ENCODE measurements around the gene ZNF668. TPM values are rescaled to one million over a fixed set of nuclear protein-coding genes. Genes with fewer than 3 reads are reported as not detected.

The ZNF668 gene
- total and polyA plus RNA-seq, 7 experiments from 2014 or later: 6.1 to 15.2 (median 12.6) TPM

DNA sequence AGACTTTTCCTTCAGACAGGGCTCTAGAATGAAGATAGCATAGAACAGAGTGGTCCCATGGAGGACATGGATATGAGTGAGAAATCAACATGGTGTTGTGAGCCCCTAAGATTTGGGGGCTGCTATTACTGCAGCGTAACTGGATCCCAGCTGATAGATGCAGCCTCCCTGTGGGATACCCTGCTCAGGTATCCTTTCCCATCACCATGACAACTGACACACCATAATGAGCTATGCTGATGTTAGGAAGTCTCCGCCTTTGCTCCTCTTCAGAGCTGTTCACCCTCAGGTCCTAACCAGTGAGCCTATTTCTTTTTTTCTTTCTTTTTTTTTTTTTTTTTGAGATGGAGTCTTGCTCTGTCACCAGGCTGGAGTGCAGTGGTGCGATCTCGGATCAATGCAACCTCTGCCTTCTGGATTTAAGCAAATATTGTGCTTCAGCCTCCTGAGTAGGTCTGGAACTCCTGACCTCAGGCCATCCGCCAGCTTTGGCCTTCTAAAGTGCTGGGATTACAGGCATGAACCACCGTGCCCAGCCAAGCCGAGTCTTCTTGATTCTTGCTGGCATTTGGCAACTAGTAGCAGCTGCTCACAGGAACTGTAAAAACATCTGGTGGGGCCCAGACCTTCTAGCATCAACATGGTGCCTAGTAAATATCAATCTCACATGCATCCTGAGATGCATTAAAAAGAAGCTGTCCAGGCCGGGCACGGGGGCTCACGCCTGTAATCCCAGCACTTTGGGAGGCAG is 23.6 kb downstream of the ZNF668 start:
- Mint-ChIP-seq H3K36me3 (peaks cover 0 to 4% (median 2%) of the 10 kb centered on the region in 5 donors), H3K27me3 (no peaks in the 10 kb centered on the region), H3K4me1 (peaks cover 0 to 9% (median 0%) of the 10 kb centered on the region in 7 donors), H3K27ac (peak overlapping the region in 1 of 9 donors; percentile 20), H3K9me3 (no peaks in the 10 kb centered on the region), H3K4me3 (no peak overlapping the region)
- H3K4me1 ChIP-seq (ENCODE audit: control insufficient read depth in 2 of 2, insufficient read depth in 2 of 2, low read length in 2 of 2): no peaks in the 10 kb centered on the region
- H3K27me3 ChIP-seq (ENCODE audit: control insufficient read depth in 2 of 2, insufficient read depth in 2 of 2, low read length in 2 of 2): no peaks in the 10 kb centered on the region
- H3K9me3 ChIP-seq (ENCODE audit: control insufficient read depth in 2 of 3, low read length in 3 of 3): no peaks in the 10 kb centered on the region
- POLR2A ChIA-PET: no interaction called here
- intact Hi-C loops (cut with micrococcal nuclease): loop anchor here in 1 of 2 donors (2.0 kb wide), 1 partner anchor 16 kb away; no protein-coding TSS in a partner anchor
- H3K27ac ChIP-seq (ENCODE audit: low read depth, low read length): no peak overlapping the region
- no peak for ATAC-seq
- no peaks in the 10 kb centered on the region for H3K36me3 ChIP-seq (ENCODE audit: control insufficient read depth in 2 of 3, insufficient read depth in 3 of 3, low read length in 3 of 3)
- no peak for DNase-seq
- CTCF ChIA-PET: interaction anchor here (1.5 kb wide), 1 partner anchor 92 kb away, joined by 4 read pairs; no protein-coding TSS in a partner anchor
- no peak overlapping the region for H3K4me3 ChIP-seq (ENCODE audit: low read length)

DNA sequence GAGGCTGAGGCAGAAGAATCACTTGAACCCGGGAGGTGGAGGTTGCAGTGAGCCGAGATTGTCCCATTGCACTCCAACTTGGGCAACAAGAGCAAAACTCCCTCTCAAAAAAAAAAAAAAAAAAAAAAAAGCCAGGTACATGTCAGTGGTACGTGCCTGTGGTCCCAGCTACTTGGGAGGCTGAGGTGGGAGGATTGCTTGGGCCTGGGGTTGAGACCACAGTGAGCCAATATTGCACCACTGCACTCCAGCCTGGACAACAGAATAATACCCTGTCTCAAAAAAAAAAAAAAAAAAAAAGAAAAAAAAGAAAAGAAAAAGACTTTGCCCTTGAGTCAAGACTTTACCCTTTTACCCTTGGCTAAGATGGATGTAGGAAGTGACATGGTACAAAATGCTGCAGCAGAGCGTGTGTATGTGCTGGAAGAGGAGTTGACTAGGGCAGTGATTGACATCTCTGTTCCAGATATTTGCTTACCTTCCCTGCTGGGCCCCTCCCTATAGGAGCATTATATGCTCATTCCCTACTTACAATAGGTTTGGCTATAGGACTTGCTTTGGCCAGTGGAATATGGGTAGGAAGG is 30.1 kb downstream of the ZNF668 start:
- Histone ChIP-seq H3K4me1 (ENCODE audit: control insufficient read depth in 2 of 2, insufficient read depth in 2 of 2, low read length in 2 of 2) (no peaks in the 10 kb centered on the region), H3K27ac (ENCODE audit: low read depth, low read length) (no peak overlapping the region), H3K4me3 (ENCODE audit: low read length) (no peak overlapping the region), H3K36me3 (ENCODE audit: control insufficient read depth in 2 of 3, insufficient read depth in 3 of 3, low read length in 3 of 3) (peaks cover 3 to 40% (median 3%) of the 10 kb centered on the region in 3 experiments), H3K27me3 (ENCODE audit: control insufficient read depth in 2 of 2, insufficient read depth in 2 of 2, low read length in 2 of 2) (no peaks in the 10 kb centered on the region), H3K9me3 (ENCODE audit: control insufficient read depth in 2 of 3, low read length in 3 of 3) (no peaks in the 10 kb centered on the region)
- intact Hi-C loops (cut with micrococcal nuclease): no loop called here
- ATAC-seq (no peak), DNase-seq (no peak)
- H3K9me3 Mint-ChIP-seq: no peaks in the 10 kb centered on the region
- H3K36me3 Mint-ChIP-seq: peaks cover 0 to 9% (median 4%) of the 10 kb centered on the region in 5 donors
- H3K4me3 Mint-ChIP-seq: no peak overlapping the region
- ChIA-PET CTCF (interaction anchor here (0.6 kb wide), 1 partner anchor 293 kb away, joined by 4 read pairs; no protein-coding TSS in a partner anchor), POLR2A (interaction anchor here (0.7 kb wide), 1 partner anchor 825 kb away, joined by 5 read pairs; no protein-coding TSS in a partner anchor)
- peaks cover 0 to 3% (median 0%) of the 10 kb centered on the region in 7 donors for H3K4me1 Mint-ChIP-seq
- H3K27ac Mint-ChIP-seq: no peak overlapping the region
- H3K27me3 Mint-ChIP-seq: no peaks in the 10 kb centered on the region

DNA sequence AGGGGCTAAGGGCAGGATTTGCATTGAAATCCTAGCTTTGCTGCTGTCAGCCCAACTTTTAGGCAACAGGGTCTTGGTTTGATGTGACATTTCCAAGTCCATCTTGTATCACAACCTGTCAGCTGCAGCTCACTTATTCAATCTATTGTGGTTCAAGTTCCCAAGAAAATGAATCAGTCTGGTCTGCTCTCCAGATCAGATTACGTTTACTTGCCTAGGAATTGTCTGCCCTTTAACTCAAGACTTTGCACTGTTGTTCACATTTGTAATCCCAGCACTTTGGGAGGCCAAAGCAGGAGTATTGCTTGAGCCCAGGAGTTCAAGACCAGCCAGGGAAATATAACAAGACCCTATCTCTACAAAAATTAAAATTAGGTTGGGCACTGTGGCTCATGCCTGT is 30.7 kb downstream of the ZNF668 start:
- Mint-ChIP-seq H3K27me3 (no peaks in the 10 kb centered on the region), H3K4me1 (peaks cover 0 to 3% (median 0%) of the 10 kb centered on the region in 7 donors), H3K9me3 (no peaks in the 10 kb centered on the region), H3K27ac (no peak overlapping the region), H3K4me3 (no peak overlapping the region), H3K36me3 (peaks cover 0 to 16% (median 5%) of the 10 kb centered on the region in 5 donors)
- no peak for DNase-seq
- no peak overlapping the region for H3K27ac ChIP-seq (ENCODE audit: low read depth, low read length)
- ChIA-PET CTCF (no interaction called here), POLR2A (no interaction called here)
- no peaks in the 10 kb centered on the region for H3K4me1 ChIP-seq (ENCODE audit: control insufficient read depth in 2 of 2, insufficient read depth in 2 of 2, low read length in 2 of 2)
- no peak overlapping the region for H3K4me3 ChIP-seq (ENCODE audit: low read length)
- ATAC-seq: no peak
- no peaks in the 10 kb centered on the region for H3K9me3 ChIP-seq (ENCODE audit: control insufficient read depth in 2 of 3, low read length in 3 of 3)
- H3K27me3 ChIP-seq (ENCODE audit: control insufficient read depth in 2 of 2, insufficient read depth in 2 of 2, low read length in 2 of 2): no peaks in the 10 kb centered on the region
- peaks cover 3 to 46% (median 6%) of the 10 kb centered on the region in 3 experiments for H3K36me3 ChIP-seq (ENCODE audit: control insufficient read depth in 2 of 3, insufficient read depth in 3 of 3, low read length in 3 of 3)
- intact Hi-C loops (cut with micrococcal nuclease): no loop called here

DNA sequence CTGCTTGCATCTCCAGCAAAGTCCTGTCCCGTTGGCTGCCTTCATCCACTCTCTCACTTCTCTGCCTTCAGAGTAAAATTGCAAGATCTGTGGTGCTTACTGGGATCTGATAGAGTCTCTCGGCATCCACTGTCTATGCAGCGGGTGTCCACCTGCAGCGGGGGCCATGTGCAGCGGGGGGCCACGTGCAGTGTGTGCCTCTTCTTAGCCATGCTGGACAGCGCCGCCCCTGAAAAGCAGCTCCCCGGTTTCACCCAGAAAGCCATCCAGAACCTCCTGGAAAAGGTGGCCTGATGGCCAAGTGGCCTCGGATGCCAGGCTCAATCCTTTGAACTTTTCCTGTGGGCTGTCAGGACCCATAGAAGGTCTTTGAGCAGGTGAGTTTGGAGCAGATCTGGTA is 31.2 kb downstream of the ZNF668 start:
- ATAC-seq: no peak
- intact Hi-C loops (cut with micrococcal nuclease): no loop called here
- H3K27ac Mint-ChIP-seq: no peak overlapping the region
- H3K4me3 Mint-ChIP-seq: no peak overlapping the region
- Histone ChIP-seq H3K4me3 (ENCODE audit: low read length) (no peak overlapping the region), H3K9me3 (ENCODE audit: control insufficient read depth in 2 of 3, low read length in 3 of 3) (no peaks in the 10 kb centered on the region), H3K36me3 (ENCODE audit: control insufficient read depth in 2 of 3, insufficient read depth in 3 of 3, low read length in 3 of 3) (peaks cover 3 to 51% (median 11%) of the 10 kb centered on the region in 3 experiments), H3K27me3 (ENCODE audit: control insufficient read depth in 2 of 2, insufficient read depth in 2 of 2, low read length in 2 of 2) (no peaks in the 10 kb centered on the region), H3K4me1 (ENCODE audit: control insufficient read depth in 2 of 2, insufficient read depth in 2 of 2, low read length in 2 of 2) (no peaks in the 10 kb centered on the region), H3K27ac (ENCODE audit: low read depth, low read length) (no peak overlapping the region)
- peaks cover 0 to 16% (median 5%) of the 10 kb centered on the region in 5 donors for H3K36me3 Mint-ChIP-seq
- ChIA-PET POLR2A (no interaction called here), CTCF (no interaction called here)
- no peak for DNase-seq
- peaks cover 0 to 3% (median 0%) of the 10 kb centered on the region in 7 donors for H3K4me1 Mint-ChIP-seq
- no peaks in the 10 kb centered on the region for H3K9me3 Mint-ChIP-seq
- H3K27me3 Mint-ChIP-seq: no peaks in the 10 kb centered on the region

DNA sequence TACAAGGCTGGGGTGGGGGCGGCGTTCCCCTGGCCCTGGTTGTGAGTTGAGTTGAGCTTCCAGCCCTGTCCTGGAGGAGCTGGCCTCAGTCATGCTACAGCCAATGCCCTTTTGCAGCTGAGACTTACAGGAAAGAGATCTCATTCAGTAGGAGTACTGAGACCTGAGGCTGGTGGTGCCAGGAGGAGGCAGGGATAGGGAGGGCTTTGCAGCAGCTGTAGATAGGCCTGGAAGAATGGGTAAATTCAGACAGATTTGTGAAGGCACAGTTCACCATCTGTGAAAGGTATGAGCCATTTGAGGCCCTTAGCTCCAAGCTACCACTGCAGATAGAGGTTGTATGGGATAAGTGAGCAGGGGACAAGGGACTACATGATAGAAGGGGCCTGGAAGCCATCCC is 35.0 kb downstream of the ZNF668 start:
- H3K4me3 ChIP-seq (ENCODE audit: low read length): no peak overlapping the region
- H3K36me3 ChIP-seq (ENCODE audit: control insufficient read depth in 2 of 3, insufficient read depth in 3 of 3, low read length in 3 of 3): peaks cover 6 to 70% (median 12%) of the 10 kb centered on the region in 3 experiments
- peaks cover 8 to 17% (median 14%) of the 10 kb centered on the region in 7 donors for H3K4me1 Mint-ChIP-seq
- H3K9me3 Mint-ChIP-seq: no peaks in the 10 kb centered on the region
- H3K27ac Mint-ChIP-seq: no peak overlapping the region
- peaks cover 4 to 6% of the 10 kb centered on the region in 2 donors for H3K4me1 ChIP-seq (ENCODE audit: control insufficient read depth in 2 of 2, insufficient read depth in 2 of 2, low read length in 2 of 2)
- intact Hi-C loops (cut with micrococcal nuclease): no loop called here
- no peaks in the 10 kb centered on the region for H3K27me3 ChIP-seq (ENCODE audit: control insufficient read depth in 2 of 2, insufficient read depth in 2 of 2, low read length in 2 of 2)
- DNase-seq (no peak), ATAC-seq (no peak)
- CTCF ChIA-PET: interaction anchor here (0.6 kb wide), 1 partner anchor 77 kb away, joined by 5 read pairs; no protein-coding TSS in a partner anchor
- POLR2A ChIA-PET: interaction anchor here (0.7 to 0.8 kb wide), 2 partner anchors 16 to 33 kb away, joined by 3 read pairs; no protein-coding TSS in a partner anchor
- no peaks in the 10 kb centered on the region for H3K27me3 Mint-ChIP-seq
- H3K27ac ChIP-seq (ENCODE audit: low read depth, low read length): no peak overlapping the region
- no peaks in the 10 kb centered on the region for H3K9me3 ChIP-seq (ENCODE audit: control insufficient read depth in 2 of 3, low read length in 3 of 3)
- no peak overlapping the region for H3K4me3 Mint-ChIP-seq
- H3K36me3 Mint-ChIP-seq: peaks cover 0 to 20% (median 7%) of the 10 kb centered on the region in 5 donors

DNA sequence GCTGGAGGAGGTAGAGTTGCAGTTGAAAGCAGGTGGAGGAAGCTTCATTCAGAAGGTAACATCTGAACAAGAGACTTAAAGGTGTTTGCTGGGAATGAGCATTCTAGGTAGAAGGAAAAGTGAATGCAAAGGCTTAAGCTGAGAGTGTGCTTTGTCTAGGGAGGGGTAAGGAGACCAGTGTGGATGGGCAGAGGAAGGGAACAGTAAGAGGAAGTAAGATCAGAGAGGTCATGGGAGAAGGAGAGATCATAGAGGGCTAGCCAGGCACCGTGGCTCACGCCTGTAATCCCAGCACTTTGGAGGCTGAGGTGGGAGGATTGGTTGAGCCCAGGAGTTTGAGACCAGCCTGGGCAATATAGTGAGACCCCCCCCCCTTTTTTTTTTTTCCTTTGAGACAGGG is 37.3 kb downstream of the ZNF668 start:
- Histone ChIP-seq H3K27me3 (ENCODE audit: control insufficient read depth in 2 of 2, insufficient read depth in 2 of 2, low read length in 2 of 2) (no peaks in the 10 kb centered on the region), H3K4me1 (ENCODE audit: control insufficient read depth in 2 of 2, insufficient read depth in 2 of 2, low read length in 2 of 2) (peaks cover 14 to 16% of the 10 kb centered on the region in 2 donors), H3K27ac (ENCODE audit: low read depth, low read length) (no peak overlapping the region), H3K36me3 (ENCODE audit: control insufficient read depth in 2 of 3, insufficient read depth in 3 of 3, low read length in 3 of 3) (peaks cover 6 to 59% (median 12%) of the 10 kb centered on the region in 3 experiments), H3K9me3 (ENCODE audit: control insufficient read depth in 2 of 3, low read length in 3 of 3) (no peaks in the 10 kb centered on the region), H3K4me3 (ENCODE audit: low read length) (no peak overlapping the region)
- intact Hi-C loops (cut with micrococcal nuclease): no loop called here
- H3K9me3 Mint-ChIP-seq: peaks cover 0 to 1% (median 0%) of the 10 kb centered on the region in 11 donors
- CTCF ChIA-PET: no interaction called here
- ATAC-seq (no peak), DNase-seq (no peak)
- no peak overlapping the region for H3K4me3 Mint-ChIP-seq
- POLR2A ChIA-PET: interaction anchor here (0.6 to 5.3 kb wide), 3 partner anchors 23 to 37 kb away, joined by 3 to 29 read pairs (median 3); partner anchors contain the start of genes ZNF646 and ZNF668
- peaks cover 0 to 20% (median 7%) of the 10 kb centered on the region in 5 donors for H3K36me3 Mint-ChIP-seq
- H3K4me1 Mint-ChIP-seq: peaks cover 15 to 33% (median 20%) of the 10 kb centered on the region in 7 donors
- H3K27me3 Mint-ChIP-seq: peaks cover 0 to 3% (median 0%) of the 10 kb centered on the region in 5 donors
- H3K27ac Mint-ChIP-seq: peak overlapping the region in 4 of 9 donors; percentile 38 to 68 (median 51)
